Measurements from ENCODE around the gene PDE4B.
"Not testable (repeated sequence)": the region's sequence is repeated elsewhere in the genome, so short reads cannot be mapped to it uniquely, and the experiment has no call there.

PDE4B gene

GRCh38 chr1:66313429-66313828, 520.7 kb downstream of the PDE4B start:
- H3K23ac ChIP-seq (ENCODE audit: low read length) = no peak overlapping the region
- H4K8ac ChIP-seq (ENCODE audit: low read depth, low read length) = no peak overlapping the region
- no peak overlapping the region for H2AK5ac ChIP-seq (ENCODE audit: low read length)
- no peak for DNase-seq
- no peak overlapping the region for H3K4me2 ChIP-seq (ENCODE audit: low read length)
- H3K79me1 ChIP-seq (ENCODE audit: low read length) = no peaks in the 10 kb centered on the region
- H3K27me3 ChIP-seq (ENCODE audit: insufficient read depth, low read length, poor library complexity) = no peaks in the 10 kb centered on the region
- H4K5ac ChIP-seq (ENCODE audit: low read length) = no peak overlapping the region
- H3K4me1 ChIP-seq (ENCODE audit: control insufficient read depth, low read depth, low read length) = peaks cover 8% of the 10 kb centered on the region
- H3K36me3 ChIP-seq (ENCODE audit: control insufficient read depth, insufficient read depth, low read length) = no peaks in the 10 kb centered on the region
- H3K56ac ChIP-seq (ENCODE audit: low read length) = no peak overlapping the region
- H2BK120ac ChIP-seq (ENCODE audit: low read depth, low read length) = no peak overlapping the region
- H2BK15ac ChIP-seq (replicated peaks; ENCODE audit: low read depth) = no peak overlapping the region
- no peak overlapping the region for H2BK5ac ChIP-seq (ENCODE audit: low read length)
- no peak overlapping the region for H3K18ac ChIP-seq (ENCODE audit: low read length)
- no peak overlapping the region for H3K27ac ChIP-seq (ENCODE audit: low read depth, low read length)
- H3K9ac ChIP-seq (ENCODE audit: low read length) = no peak overlapping the region
- no peak overlapping the region for H3K4ac ChIP-seq (ENCODE audit: low read depth, low read length)
- H3K4me3 ChIP-seq (ENCODE audit: low read length) = no peak overlapping the region
- H3K79me2 ChIP-seq (ENCODE audit: control insufficient read depth, insufficient read depth, low read length) = no peaks in the 10 kb centered on the region

- Histone ChIP-seq H3K4me3 (ENCODE audit: low read length) (no peak overlapping the region), H2BK5ac (ENCODE audit: low read length) (no peak overlapping the region), H4K5ac (ENCODE audit: low read length) (no peak overlapping the region), H3K79me2 (ENCODE audit: control insufficient read depth, insufficient read depth, low read length) (no peaks in the 10 kb centered on the region), H3K9ac (ENCODE audit: low read length) (no peak overlapping the region), H3K27me3 (ENCODE audit: insufficient read depth, low read length, poor library complexity) (no peaks in the 10 kb centered on the region), H3K4me2 (ENCODE audit: low read length) (no peak overlapping the region), H2AK5ac (ENCODE audit: low read length) (no peak overlapping the region), H3K56ac (ENCODE audit: low read length) (no peak overlapping the region), H3K36me3 (ENCODE audit: control insufficient read depth, insufficient read depth, low read length) (no peaks in the 10 kb centered on the region), H3K4me1 (ENCODE audit: control insufficient read depth, low read depth, low read length) (peaks cover 7% of the 10 kb centered on the region), H3K79me1 (ENCODE audit: low read length) (no peaks in the 10 kb centered on the region), H3K23ac (ENCODE audit: low read length) (no peak overlapping the region), H3K18ac (ENCODE audit: low read length) (no peak overlapping the region), H3K4ac (ENCODE audit: low read depth, low read length) (no peak overlapping the region), H3K27ac (ENCODE audit: low read depth, low read length) (no peak overlapping the region), H2BK15ac (replicated peaks; ENCODE audit: low read depth) (no peak overlapping the region), H4K8ac (ENCODE audit: low read depth, low read length) (no peak overlapping the region), H2BK120ac (ENCODE audit: low read depth, low read length) (no peak overlapping the region)
- peak; percentile 43 for DNase-seq
- WGBS (ENCODE audit: extremely low coverage, insufficient coverage, low lambda C conversion rate) = no CpG with 5 or more reads among the region's 4 CpGs
Observed at GRCh38 chr1:66315671-66316070, 523.0 kb downstream of the PDE4B start.

- no peak overlapping the region for H2BK5ac ChIP-seq (ENCODE audit: low read length)
- no peak overlapping the region for H4K8ac ChIP-seq (ENCODE audit: low read depth, low read length)
- no peak overlapping the region for H3K4ac ChIP-seq (ENCODE audit: low read depth, low read length)
- H3K79me1 ChIP-seq (ENCODE audit: low read length) = no peaks in the 10 kb centered on the region
- no peak overlapping the region for H2BK120ac ChIP-seq (ENCODE audit: low read depth, low read length)
- peaks cover 7% of the 10 kb centered on the region for H3K4me1 ChIP-seq (ENCODE audit: control insufficient read depth, low read depth, low read length)
- DNase-seq = no peak
- no peaks in the 10 kb centered on the region for H3K27me3 ChIP-seq (ENCODE audit: insufficient read depth, low read length, poor library complexity)
- H3K23ac ChIP-seq (ENCODE audit: low read length) = no peak overlapping the region
- H3K36me3 ChIP-seq (ENCODE audit: control insufficient read depth, insufficient read depth, low read length) = no peaks in the 10 kb centered on the region
- no peak overlapping the region for H2AK5ac ChIP-seq (ENCODE audit: low read length)
- no peak overlapping the region for H3K4me3 ChIP-seq (ENCODE audit: low read length)
- no peak overlapping the region for H2BK15ac ChIP-seq (replicated peaks; ENCODE audit: low read depth)
- H3K9ac ChIP-seq (ENCODE audit: low read length) = no peak overlapping the region
- no CpG with 5 or more reads among the region's 3 CpGs for WGBS (ENCODE audit: extremely low coverage, insufficient coverage, low lambda C conversion rate)
- H3K27ac ChIP-seq (ENCODE audit: low read depth, low read length) = no peak overlapping the region
- no peak overlapping the region for H3K4me2 ChIP-seq (ENCODE audit: low read length)
- no peaks in the 10 kb centered on the region for H3K79me2 ChIP-seq (ENCODE audit: control insufficient read depth, insufficient read depth, low read length)
- H3K18ac ChIP-seq (ENCODE audit: low read length) = peak overlapping the region; percentile 75
- peak overlapping the region; percentile 44 for H3K56ac ChIP-seq (ENCODE audit: low read length)
- peak overlapping the region; percentile 42 for H4K5ac ChIP-seq (ENCODE audit: low read length)
Observed at GRCh38 chr1:66316464-66317247, 524.0 kb downstream of the PDE4B start.

GRCh38 chr1:66317248-66317515, 524.5 kb downstream of the PDE4B start:
- no peak overlapping the region for H3K4me2 ChIP-seq (ENCODE audit: low read length)
- H2BK15ac ChIP-seq (replicated peaks; ENCODE audit: low read depth) = no peak overlapping the region
- H3K4ac ChIP-seq (ENCODE audit: low read depth, low read length) = no peak overlapping the region
- H2AK5ac ChIP-seq (ENCODE audit: low read length) = no peak overlapping the region
- no peak overlapping the region for H3K9ac ChIP-seq (ENCODE audit: low read length)
- H3K4me1 ChIP-seq (ENCODE audit: control insufficient read depth, low read depth, low read length) = peaks cover 7% of the 10 kb centered on the region
- H3K4me3 ChIP-seq (ENCODE audit: low read length) = no peak overlapping the region
- no peaks in the 10 kb centered on the region for H3K36me3 ChIP-seq (ENCODE audit: control insufficient read depth, insufficient read depth, low read length)
- peak overlapping the region; percentile 42 for H4K5ac ChIP-seq (ENCODE audit: low read length)
- H3K27me3 ChIP-seq (ENCODE audit: insufficient read depth, low read length, poor library complexity) = no peaks in the 10 kb centered on the region
- no peak overlapping the region for H3K27ac ChIP-seq (ENCODE audit: low read depth, low read length)
- DNase-seq = peak; percentile 55
- no peak overlapping the region for H4K8ac ChIP-seq (ENCODE audit: low read depth, low read length)
- no peaks in the 10 kb centered on the region for H3K79me2 ChIP-seq (ENCODE audit: control insufficient read depth, insufficient read depth, low read length)
- WGBS (ENCODE audit: extremely low coverage, insufficient coverage, low lambda C conversion rate) = no CpG with 5 or more reads among the region's 1 CpG
- H3K18ac ChIP-seq (ENCODE audit: low read length) = peak overlapping the region; percentile 75
- H2BK120ac ChIP-seq (ENCODE audit: low read depth, low read length) = no peak overlapping the region
- H3K79me1 ChIP-seq (ENCODE audit: low read length) = no peaks in the 10 kb centered on the region
- no peak overlapping the region for H2BK5ac ChIP-seq (ENCODE audit: low read length)
- no peak overlapping the region for H3K23ac ChIP-seq (ENCODE audit: low read length)
- peak overlapping the region; percentile 44 for H3K56ac ChIP-seq (ENCODE audit: low read length)

GRCh38 chr1:66320231-66320630, 527.5 kb downstream of the PDE4B start:
- Histone ChIP-seq H3K27ac (ENCODE audit: low read depth, low read length) (no peak overlapping the region), H2BK120ac (ENCODE audit: low read depth, low read length) (no peak overlapping the region), H3K4me2 (ENCODE audit: low read length) (no peak overlapping the region), H3K9ac (ENCODE audit: low read length) (no peak overlapping the region), H3K4me1 (ENCODE audit: control insufficient read depth, low read depth, low read length) (peaks cover 7% of the 10 kb centered on the region), H2BK5ac (ENCODE audit: low read length) (no peak overlapping the region), H3K79me2 (ENCODE audit: control insufficient read depth, insufficient read depth, low read length) (no peaks in the 10 kb centered on the region), H3K23ac (ENCODE audit: low read length) (no peak overlapping the region), H4K8ac (ENCODE audit: low read depth, low read length) (no peak overlapping the region), H2BK15ac (replicated peaks; ENCODE audit: low read depth) (no peak overlapping the region), H2AK5ac (ENCODE audit: low read length) (no peak overlapping the region), H3K56ac (ENCODE audit: low read length) (no peak overlapping the region), H3K36me3 (ENCODE audit: control insufficient read depth, insufficient read depth, low read length) (no peaks in the 10 kb centered on the region), H4K5ac (ENCODE audit: low read length) (peak overlapping the region; percentile 78), H3K79me1 (ENCODE audit: low read length) (no peaks in the 10 kb centered on the region), H3K27me3 (ENCODE audit: insufficient read depth, low read length, poor library complexity) (no peaks in the 10 kb centered on the region), H3K4ac (ENCODE audit: low read depth, low read length) (no peak overlapping the region), H3K4me3 (ENCODE audit: low read length) (no peak overlapping the region), H3K18ac (ENCODE audit: low read length) (no peak overlapping the region)
- DNase-seq = no peak
- WGBS (ENCODE audit: extremely low coverage, insufficient coverage, low lambda C conversion rate) = no CpG with 5 or more reads among the region's 1 CpG

GRCh38 chr1:66322462-66322861, 529.8 kb downstream of the PDE4B start:
- H3K18ac ChIP-seq (ENCODE audit: low read length); H2AK5ac ChIP-seq (ENCODE audit: low read length); H3K4me3 ChIP-seq (ENCODE audit: low read length); H3K79me1 ChIP-seq (ENCODE audit: low read length); H2BK15ac ChIP-seq (replicated peaks; ENCODE audit: low read depth); H3K4ac ChIP-seq (ENCODE audit: low read depth, low read length); H2BK5ac ChIP-seq (ENCODE audit: low read length); H3K9ac ChIP-seq (ENCODE audit: low read length); H3K27me3 ChIP-seq (ENCODE audit: insufficient read depth, low read length, poor library complexity); H4K8ac ChIP-seq (ENCODE audit: low read depth, low read length); H3K4me2 ChIP-seq (ENCODE audit: low read length); H3K4me1 ChIP-seq (ENCODE audit: control insufficient read depth, low read depth, low read length); H3K56ac ChIP-seq (ENCODE audit: low read length); H3K27ac ChIP-seq (ENCODE audit: low read depth, low read length); H3K36me3 ChIP-seq (ENCODE audit: control insufficient read depth, insufficient read depth, low read length); H4K5ac ChIP-seq (ENCODE audit: low read length); H2BK120ac ChIP-seq (ENCODE audit: low read depth, low read length); H3K79me2 ChIP-seq (ENCODE audit: control insufficient read depth, insufficient read depth, low read length); H3K23ac ChIP-seq (ENCODE audit: low read length); DNase-seq: not testable (repeated sequence)
- no CpG with 5 or more reads among the region's 2 CpGs for WGBS (ENCODE audit: extremely low coverage, insufficient coverage, low lambda C conversion rate)

All from mesendoderm (in vitro differentiated cells).